Endometrial microvascular endothelial cells (primary cell): ENCODE data around the gene ADCY7. TPM values are rescaled to one million over a fixed set of nuclear protein-coding genes. Genes with fewer than 3 reads are reported as not detected.

Source experiments
- in situ Hi-C: cut with HindIII; loops from 2 replicates; pipeline ENCODE4 v1.10.0; 2017; ENCODE audit warnings: low sequenced_read_pairs, low pct_unique_long_range_greater_than_20kb; ENCODE audit errors: inconsistent ontology term
- total RNA-seq: library from RNA; depleted of rRNA; stranded (reverse); fragments of >200 nt; gene quantifications from one replicate; pipeline ENCODE4 v1.2.3, GENCODE V29; 2015; ENCODE audit errors: inconsistent ontology term

Gene ADCY7
- total RNA-seq, 1 donor from 2014 or later = 8.0 TPM

- in situ Hi-C loops = no loop called here
Observed at GRCh38 chr16:50316848-50317630, 50.7 kb downstream of the ADCY7 start.

GRCh38 chr16:50318796-50319578 is 52.6 kb downstream of the ADCY7 start:
- in situ Hi-C loops = no loop called here

- in situ Hi-C loops = no loop called here
Observed at GRCh38 chr16:50320310-50320709, 54.0 kb downstream of the ADCY7 start.

- in situ Hi-C loops = no loop called here
Observed at GRCh38 chr16:50322333-50322732, 56.0 kb downstream of the ADCY7 start.

GRCh38 chr16:50323335-50324011 is 57.1 kb downstream of the ADCY7 start:
- in situ Hi-C loops = no loop called here

- in situ Hi-C loops = no loop called here
Observed at GRCh38 chr16:50324345-50324744, 58.0 kb downstream of the ADCY7 start.

- in situ Hi-C loops = no loop called here
Observed at GRCh38 chr16:50326264-50326663, 59.9 kb downstream of the ADCY7 start.

- in situ Hi-C loops = no loop called here
Observed at GRCh38 chr16:50326835-50327465, 60.6 kb downstream of the ADCY7 start.

GRCh38 chr16:50329446-50330189 is 63.3 kb downstream of the ADCY7 start:
- in situ Hi-C loops = no loop called here

- in situ Hi-C loops = no loop called here
Observed at GRCh38 chr16:50331570-50331969, 65.2 kb downstream of the ADCY7 start.

- in situ Hi-C loops = no loop called here
Observed at GRCh38 chr16:50332599-50332998, 66.2 kb downstream of the ADCY7 start.

- in situ Hi-C loops = no loop called here
Observed at GRCh38 chr16:50334106-50334975, 68.0 kb downstream of the ADCY7 start.

- in situ Hi-C loops = no loop called here
Observed at GRCh38 chr16:50335196-50335958, 69.0 kb downstream of the ADCY7 start.

GRCh38 chr16:50336884-50337283 is 70.5 kb downstream of the ADCY7 start:
- in situ Hi-C loops = no loop called here

- in situ Hi-C loops = no loop called here
Observed at GRCh38 chr16:50338371-50339231, 72.2 kb downstream of the ADCY7 start.

- in situ Hi-C loops = no loop called here
Observed at GRCh38 chr16:50340578-50340977, 74.2 kb downstream of the ADCY7 start.
